ELF-1 (cell line): ENCODE results near the gene PGAP1.

Source experiments
- DNase-seq: peaks from one replicate; pipeline ENCODE4 v3.0.0-alpha.2; 2016; ENCODE audit warnings: low read depth, low spot score

PGAP1 gene

GRCh38 chr2:196801674-196802261, 124.7 kb downstream of the PGAP1 start:
- peak; percentile 12 for DNase-seq

GRCh38 chr2:196798980-196799379, 127.5 kb downstream of the PGAP1 start:
- no peak for DNase-seq

GRCh38 chr2:196792865-196793264, 133.6 kb downstream of the PGAP1 start:
- DNase-seq, result no peak

GRCh38 chr2:196783431-196784094, 142.9 kb downstream of the PGAP1 start:
- no peak for DNase-seq
